Stimulated activated memory B cell treated with anti-CD40 and anti-IgM and Interleukin-4, amounts not matched to agents 10 μg/mL and 1 μg/mL and 100 μg/mL, for 72 hours (primary cell): ENCODE data around the gene DOCK1.

Experiments used
- ATAC-seq: fragments of 150-1000 bp; cut with Tn5 transposase; 2 replicates; pipeline ENCODE4 v1.10.0; 2021
- H3K27ac Mint-ChIP-seq: one replicate; pipeline ENCODE4 v1.8.0; 2022; ENCODE audit warnings: mild to moderate bottlenecking, mixed read lengths
- H3K27me3 Mint-ChIP-seq: one replicate; pipeline ENCODE4 v1.8.0; 2022; ENCODE audit warnings: mixed read lengths
- H3K36me3 Mint-ChIP-seq: one replicate; pipeline ENCODE4 v1.8.0; 2022; ENCODE audit warnings: mixed read lengths
- H3K4me1 Mint-ChIP-seq: one replicate; pipeline ENCODE4 v1.8.0; 2022; ENCODE audit warnings: mixed read lengths
- H3K4me3 Mint-ChIP-seq: one replicate; pipeline ENCODE4 v1.8.0; 2022; ENCODE audit warnings: mild to moderate bottlenecking, moderate library complexity, mixed read lengths
- H3K9me3 Mint-ChIP-seq: one replicate; pipeline ENCODE4 v1.8.0; 2022; ENCODE audit warnings: mixed read lengths

The DOCK1 gene

DNA sequence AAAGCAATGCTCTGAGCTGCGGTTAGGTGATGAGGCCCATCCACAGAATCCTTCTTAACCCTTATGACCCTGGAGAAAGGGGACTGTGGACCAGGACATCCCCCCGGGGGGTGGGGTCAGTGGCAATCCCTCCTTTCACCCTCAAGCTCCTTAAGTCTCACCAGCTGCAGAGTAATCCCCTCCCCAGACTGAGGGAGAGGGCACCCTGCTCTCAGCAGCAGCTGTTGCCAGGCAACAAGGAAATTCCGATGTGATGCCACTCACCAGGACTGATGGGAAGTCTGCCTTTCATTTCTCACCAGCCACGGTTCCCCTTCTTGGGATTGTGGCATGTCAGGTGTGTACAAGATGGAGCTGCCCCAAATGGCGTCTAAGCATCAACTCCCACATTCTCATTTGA is 129.6 kb downstream of the DOCK1 start:
- Mint-ChIP-seq H3K36me3 (no peaks in the 10 kb centered on the region), H3K27me3 (no peaks in the 10 kb centered on the region), H3K9me3 (peaks cover 2% of the 10 kb centered on the region), H3K4me1 (no peaks in the 10 kb centered on the region), H3K4me3 (no peak overlapping the region), H3K27ac (no peak overlapping the region)
- no peak for ATAC-seq

- H3K36me3 Mint-ChIP-seq, result no peaks in the 10 kb centered on the region
- H3K27ac Mint-ChIP-seq, result no peak overlapping the region
- ATAC-seq, result no peak
- H3K4me1 Mint-ChIP-seq, result no peaks in the 10 kb centered on the region
- H3K27me3 Mint-ChIP-seq, result no peaks in the 10 kb centered on the region
- H3K4me3 Mint-ChIP-seq, result no peak overlapping the region
- H3K9me3 Mint-ChIP-seq, result peaks cover 2% of the 10 kb centered on the region
These were observed 130.6 kb downstream of the DOCK1 start for GRCh38 chr10:127035827-127036226.

DNA sequence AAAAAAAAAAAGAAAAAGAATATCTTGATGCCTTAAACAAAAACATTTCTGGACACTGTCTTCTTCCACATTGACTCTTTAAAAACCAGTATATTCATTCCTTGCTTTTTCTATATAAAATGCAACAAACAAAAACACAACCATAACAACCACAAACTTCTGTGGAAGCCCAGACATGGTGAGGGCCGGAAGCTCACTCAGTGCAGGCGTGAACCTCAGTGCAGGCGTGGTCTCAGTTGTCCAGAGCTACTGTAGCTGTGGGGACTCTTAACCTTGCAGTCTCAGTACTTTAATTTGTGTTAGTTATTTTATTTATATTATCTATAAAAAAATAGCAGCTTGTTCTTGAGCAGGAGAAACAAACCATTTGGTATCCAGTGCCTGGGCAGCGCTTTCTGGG is 131.8 kb downstream of the DOCK1 start:
- no peak for ATAC-seq
- H3K4me3 Mint-ChIP-seq, result no peak overlapping the region
- no peaks in the 10 kb centered on the region for H3K4me1 Mint-ChIP-seq
- no peaks in the 10 kb centered on the region for H3K27me3 Mint-ChIP-seq
- no peak overlapping the region for H3K27ac Mint-ChIP-seq
- H3K36me3 Mint-ChIP-seq, result no peaks in the 10 kb centered on the region
- peaks cover 2% of the 10 kb centered on the region for H3K9me3 Mint-ChIP-seq

DNA sequence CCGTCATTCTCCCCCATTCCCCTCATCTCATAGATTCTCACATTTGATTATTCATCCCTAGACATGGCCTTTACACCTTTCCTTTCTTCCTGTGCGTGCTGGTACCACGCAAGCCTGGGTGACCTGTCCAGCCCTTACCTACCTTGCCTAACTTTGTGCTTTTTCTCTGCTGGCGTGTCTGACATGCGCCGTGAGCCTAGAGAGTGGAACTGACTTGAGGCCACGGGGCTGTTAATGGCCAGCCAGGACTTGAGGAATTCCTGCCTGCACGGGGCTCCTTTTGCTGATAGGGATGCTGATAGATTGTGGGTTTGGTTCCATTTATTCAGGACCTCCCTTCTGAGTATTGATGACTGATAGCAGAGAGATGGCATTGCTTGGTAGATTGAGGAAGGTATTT is 134.2 kb downstream of the DOCK1 start:
- Mint-ChIP-seq H3K27ac (no peak overlapping the region), H3K4me3 (no peak overlapping the region), H3K27me3 (no peaks in the 10 kb centered on the region), H3K36me3 (no peaks in the 10 kb centered on the region), H3K9me3 (no peaks in the 10 kb centered on the region), H3K4me1 (no peaks in the 10 kb centered on the region)
- no peak for ATAC-seq

- Mint-ChIP-seq H3K27ac (no peak overlapping the region), H3K36me3 (no peaks in the 10 kb centered on the region), H3K27me3 (no peaks in the 10 kb centered on the region), H3K9me3 (no peaks in the 10 kb centered on the region), H3K4me3 (no peak overlapping the region), H3K4me1 (no peaks in the 10 kb centered on the region)
- ATAC-seq, result no peak
These were observed 135.5 kb downstream of the DOCK1 start for GRCh38 chr10:127040756-127041155.

DNA sequence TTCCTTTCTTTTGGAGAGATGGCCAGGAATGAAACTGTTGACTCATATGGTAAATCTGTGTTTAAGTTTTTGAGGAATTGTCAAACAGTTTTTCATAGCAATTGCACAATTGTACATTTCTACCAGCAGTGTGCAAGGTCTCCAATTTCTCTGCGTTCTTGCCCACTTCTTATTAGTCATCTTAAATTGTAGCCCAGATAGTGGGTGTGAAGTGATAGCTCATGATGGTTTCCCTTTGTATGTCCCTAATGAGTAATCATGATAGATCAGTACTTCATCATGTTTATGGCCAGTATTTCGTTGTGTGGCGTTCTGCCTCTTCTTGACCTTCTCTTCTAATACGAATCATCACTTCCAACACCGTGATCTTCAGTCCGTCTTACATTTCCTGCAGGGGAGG is 136.3 kb downstream of the DOCK1 start:
- H3K27ac Mint-ChIP-seq, result no peak overlapping the region
- H3K4me3 Mint-ChIP-seq, result no peak overlapping the region
- no peaks in the 10 kb centered on the region for H3K4me1 Mint-ChIP-seq
- H3K27me3 Mint-ChIP-seq, result no peaks in the 10 kb centered on the region
- no peaks in the 10 kb centered on the region for H3K9me3 Mint-ChIP-seq
- no peaks in the 10 kb centered on the region for H3K36me3 Mint-ChIP-seq
- no peak for ATAC-seq

DNA sequence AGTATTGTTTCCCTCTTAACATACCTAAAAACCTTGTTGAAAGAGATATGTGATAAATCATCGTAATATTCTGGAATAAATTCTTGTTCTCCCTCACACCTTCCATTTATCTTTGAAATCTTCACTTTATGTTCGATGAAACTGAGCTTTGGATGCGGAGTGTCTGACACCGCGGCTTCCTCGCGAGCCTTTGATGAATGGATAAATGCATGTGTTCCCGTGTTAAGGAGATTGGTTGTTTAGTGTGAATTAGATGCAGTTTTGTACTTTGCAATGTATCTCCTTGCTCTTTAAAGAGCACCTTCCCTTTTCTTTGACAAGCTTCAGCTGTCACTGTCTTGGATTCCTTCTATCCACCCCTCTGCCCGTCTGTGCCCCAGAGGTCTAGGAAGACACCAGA is 138.1 kb downstream of the DOCK1 start:
- H3K4me1 Mint-ChIP-seq, result no peaks in the 10 kb centered on the region
- H3K27ac Mint-ChIP-seq, result no peak overlapping the region
- no peak for ATAC-seq
- H3K27me3 Mint-ChIP-seq, result no peaks in the 10 kb centered on the region
- H3K9me3 Mint-ChIP-seq, result no peaks in the 10 kb centered on the region
- H3K36me3 Mint-ChIP-seq, result no peaks in the 10 kb centered on the region
- no peak overlapping the region for H3K4me3 Mint-ChIP-seq

DNA sequence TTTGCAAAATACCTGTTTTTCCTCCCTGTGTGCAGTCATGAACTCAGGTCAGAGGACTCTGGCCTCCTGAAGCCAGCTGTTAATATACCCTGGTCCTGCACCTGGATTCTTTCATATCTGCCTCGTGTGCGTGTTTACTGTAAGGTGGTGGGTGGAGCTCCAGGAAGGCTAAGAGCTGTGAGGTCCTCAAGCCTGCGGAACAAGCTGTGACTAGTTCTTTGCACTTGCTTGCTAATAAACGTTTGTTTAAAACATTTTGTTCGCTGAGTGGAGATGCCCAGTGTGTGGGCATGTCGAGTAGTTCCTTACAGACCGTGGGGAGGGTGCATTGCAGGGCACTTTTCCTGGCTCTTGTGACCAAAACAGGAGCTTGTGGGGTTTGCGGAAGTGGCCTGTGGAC is 139.0 kb downstream of the DOCK1 start:
- Mint-ChIP-seq H3K36me3 (no peaks in the 10 kb centered on the region), H3K27me3 (no peaks in the 10 kb centered on the region), H3K27ac (no peak overlapping the region), H3K9me3 (no peaks in the 10 kb centered on the region), H3K4me3 (no peak overlapping the region), H3K4me1 (no peaks in the 10 kb centered on the region)
- no peak for ATAC-seq

DNA sequence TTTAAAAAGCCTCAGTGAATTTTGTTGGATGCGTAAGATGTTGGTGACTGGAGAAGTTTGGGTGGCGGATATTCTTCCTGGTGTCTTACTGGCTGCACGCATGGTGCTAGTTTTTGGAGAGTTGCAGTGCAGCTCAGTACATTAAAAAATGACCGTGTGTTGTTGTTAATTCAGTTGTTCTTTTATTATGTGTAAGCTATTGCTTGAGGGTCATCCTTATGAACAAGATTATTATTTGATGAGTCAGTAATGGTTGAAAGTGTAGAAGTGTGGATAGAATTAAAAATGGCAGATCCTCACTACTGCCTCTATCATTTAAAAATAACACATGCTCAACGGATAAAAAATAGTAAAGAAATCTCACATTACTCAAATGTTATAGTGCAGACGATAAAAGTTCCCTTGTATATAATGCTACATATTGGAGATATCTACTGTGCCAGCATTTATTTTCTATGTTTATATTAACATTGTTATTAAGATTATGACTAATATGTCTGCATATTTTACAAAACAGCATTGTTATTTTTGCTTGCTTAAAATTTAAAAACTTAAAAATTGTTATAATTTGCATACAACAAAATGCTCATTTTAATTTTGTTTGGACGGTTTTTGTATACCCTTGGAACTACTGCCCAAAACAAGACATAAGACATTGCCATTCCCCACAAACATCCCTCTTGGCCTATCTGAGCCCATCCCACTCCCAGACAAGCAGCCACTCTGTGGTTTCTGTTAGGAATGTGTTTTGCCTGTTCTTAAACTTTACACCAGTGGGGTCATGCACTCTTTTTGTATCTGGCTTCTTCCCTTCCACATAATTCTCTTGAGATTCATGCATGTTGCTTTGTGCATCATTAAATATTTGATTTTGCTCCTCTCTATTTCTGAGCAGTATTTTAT is 142.0 kb downstream of the DOCK1 start:
- Mint-ChIP-seq H3K27ac (no peak overlapping the region), H3K4me3 (no peak overlapping the region), H3K4me1 (no peaks in the 10 kb centered on the region), H3K9me3 (no peaks in the 10 kb centered on the region), H3K36me3 (no peaks in the 10 kb centered on the region), H3K27me3 (no peaks in the 10 kb centered on the region)
- no peak for ATAC-seq

DNA sequence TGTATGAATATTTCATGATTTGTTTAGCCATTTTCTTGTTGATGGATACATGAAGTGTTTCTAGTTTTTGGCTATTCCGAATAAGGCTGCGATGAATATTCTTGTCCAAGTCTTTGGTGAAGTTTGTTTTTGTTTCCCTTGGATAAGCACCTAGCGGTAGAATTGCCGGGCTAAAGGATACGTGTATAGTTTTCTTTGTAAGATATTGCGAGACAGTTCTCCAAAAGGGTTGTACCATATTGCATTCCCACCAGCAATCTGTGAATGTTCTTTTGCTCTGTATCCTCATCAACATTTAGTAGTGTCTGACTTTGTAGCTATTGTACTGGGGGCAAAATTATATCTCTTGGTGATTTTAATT is 142.6 kb downstream of the DOCK1 start:
- H3K4me3 Mint-ChIP-seq, result no peak overlapping the region
- H3K27me3 Mint-ChIP-seq, result no peaks in the 10 kb centered on the region
- ATAC-seq, result no peak
- H3K36me3 Mint-ChIP-seq, result no peaks in the 10 kb centered on the region
- peaks cover 5% of the 10 kb centered on the region for H3K9me3 Mint-ChIP-seq
- no peak overlapping the region for H3K27ac Mint-ChIP-seq
- H3K4me1 Mint-ChIP-seq, result no peaks in the 10 kb centered on the region

DNA sequence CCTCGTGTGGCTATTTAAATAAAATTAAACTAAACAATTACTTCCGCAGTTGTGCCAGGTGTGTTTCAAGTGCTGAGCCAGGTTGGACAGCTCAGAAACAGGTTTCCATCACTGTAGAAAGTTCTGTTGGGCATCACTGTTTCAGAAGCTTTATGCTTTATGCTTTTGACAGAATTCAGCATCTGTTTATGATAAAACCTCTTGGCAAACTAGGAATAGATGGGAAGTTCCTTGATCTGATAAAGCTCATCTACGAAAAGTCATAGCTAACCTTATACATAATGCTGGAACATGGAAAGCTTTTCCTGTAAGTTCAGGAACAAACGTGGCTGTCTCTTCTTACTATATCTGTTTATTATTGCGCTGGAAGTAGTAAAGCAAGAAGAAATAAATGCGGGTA is 143.4 kb downstream of the DOCK1 start:
- no peaks in the 10 kb centered on the region for H3K27me3 Mint-ChIP-seq
- H3K27ac Mint-ChIP-seq, result no peak overlapping the region
- ATAC-seq, result no peak
- H3K4me1 Mint-ChIP-seq, result no peaks in the 10 kb centered on the region
- peaks cover 6% of the 10 kb centered on the region for H3K9me3 Mint-ChIP-seq
- H3K4me3 Mint-ChIP-seq, result no peak overlapping the region
- no peaks in the 10 kb centered on the region for H3K36me3 Mint-ChIP-seq

DNA sequence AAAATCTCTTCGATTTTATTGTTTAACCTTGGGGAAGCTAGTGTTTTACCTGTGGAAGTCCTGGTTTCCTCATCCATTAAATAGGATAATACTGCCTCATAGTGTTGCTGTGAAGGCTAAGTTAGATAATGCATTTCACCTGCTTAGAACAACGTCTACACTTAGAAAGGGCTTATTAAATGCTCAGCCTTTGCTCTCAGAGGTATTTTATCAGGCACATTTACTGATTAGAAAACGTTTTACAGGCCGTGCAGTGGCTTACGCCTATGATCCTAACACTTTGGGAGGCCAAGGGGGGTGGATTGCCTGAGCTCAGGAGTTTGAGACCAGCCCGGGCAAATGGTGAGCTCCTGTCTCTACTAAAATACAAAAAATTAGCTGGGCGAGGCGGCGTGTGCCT is 146.8 kb downstream of the DOCK1 start:
- H3K36me3 Mint-ChIP-seq, result no peaks in the 10 kb centered on the region
- ATAC-seq, result no peak
- H3K4me1 Mint-ChIP-seq, result no peaks in the 10 kb centered on the region
- H3K4me3 Mint-ChIP-seq, result no peak overlapping the region
- H3K27me3 Mint-ChIP-seq, result no peaks in the 10 kb centered on the region
- H3K27ac Mint-ChIP-seq, result no peak overlapping the region
- H3K9me3 Mint-ChIP-seq, result peaks cover 12% of the 10 kb centered on the region

GRCh38 chr10:127055263-127055662 is 150.0 kb downstream of the DOCK1 start:
- no peaks in the 10 kb centered on the region for H3K36me3 Mint-ChIP-seq
- H3K4me1 Mint-ChIP-seq, result no peaks in the 10 kb centered on the region
- no peak overlapping the region for H3K27ac Mint-ChIP-seq
- H3K4me3 Mint-ChIP-seq, result no peak overlapping the region
- peaks cover 25% of the 10 kb centered on the region for H3K9me3 Mint-ChIP-seq
- ATAC-seq, result no peak
- no peaks in the 10 kb centered on the region for H3K27me3 Mint-ChIP-seq

- no peak overlapping the region for H3K27ac Mint-ChIP-seq
- H3K4me1 Mint-ChIP-seq, result no peaks in the 10 kb centered on the region
- H3K9me3 Mint-ChIP-seq, result peaks cover 19% of the 10 kb centered on the region
- no peak for ATAC-seq
- H3K27me3 Mint-ChIP-seq, result no peaks in the 10 kb centered on the region
- no peak overlapping the region for H3K4me3 Mint-ChIP-seq
- no peaks in the 10 kb centered on the region for H3K36me3 Mint-ChIP-seq
These were observed 154.1 kb downstream of the DOCK1 start for GRCh38 chr10:127059314-127059713.

DNA sequence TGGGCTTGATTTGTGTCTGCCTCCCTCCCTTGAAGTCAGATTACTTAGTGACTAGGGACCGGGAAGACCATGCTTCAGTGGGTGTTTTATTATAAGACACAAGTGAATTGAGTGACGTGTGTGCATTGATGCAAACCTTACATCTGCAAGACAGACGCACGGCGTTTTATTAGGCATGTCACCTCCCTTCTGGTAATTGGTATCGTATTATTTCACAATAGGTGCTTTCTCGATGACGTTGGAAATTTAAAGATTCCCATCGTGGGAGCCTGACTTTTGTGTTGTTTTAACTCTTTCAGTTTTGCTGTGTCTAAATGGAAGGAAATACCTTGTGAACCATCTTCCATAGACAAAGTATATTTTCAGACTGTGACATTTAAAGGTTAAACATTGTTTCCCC is 158.5 kb downstream of the DOCK1 start:
- Mint-ChIP-seq H3K9me3 (peaks cover 11% of the 10 kb centered on the region), H3K27ac (no peak overlapping the region), H3K4me3 (no peak overlapping the region), H3K27me3 (no peaks in the 10 kb centered on the region), H3K4me1 (no peaks in the 10 kb centered on the region), H3K36me3 (no peaks in the 10 kb centered on the region)
- ATAC-seq, result no peak

DNA sequence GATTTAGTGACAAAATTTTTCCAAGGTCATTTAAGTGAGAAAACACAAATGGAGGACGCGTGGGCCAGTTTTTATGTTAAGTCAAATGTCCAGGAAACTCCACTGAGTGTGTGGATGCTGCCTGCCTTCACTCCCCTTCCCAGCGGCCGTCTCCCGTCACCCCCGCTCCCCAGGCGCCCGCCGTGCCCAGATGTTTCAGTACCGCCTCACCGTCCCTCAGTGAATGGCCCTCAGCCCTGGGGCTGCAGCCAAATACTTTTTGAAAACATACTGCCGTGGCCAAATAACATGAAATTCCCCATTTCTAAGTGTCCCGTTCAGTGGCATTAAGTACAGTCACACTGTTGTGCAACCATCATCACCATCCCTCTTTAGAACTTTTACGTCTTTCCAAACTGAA is 159.2 kb downstream of the DOCK1 start:
- H3K27ac Mint-ChIP-seq, result no peak overlapping the region
- ATAC-seq, result no peak
- H3K36me3 Mint-ChIP-seq, result no peaks in the 10 kb centered on the region
- H3K9me3 Mint-ChIP-seq, result peaks cover 6% of the 10 kb centered on the region
- H3K4me1 Mint-ChIP-seq, result no peaks in the 10 kb centered on the region
- no peaks in the 10 kb centered on the region for H3K27me3 Mint-ChIP-seq
- H3K4me3 Mint-ChIP-seq, result no peak overlapping the region
